Posterior vena cava (tissue), 2 donors: ENCODE data around the gene KCNMB1. TPM values are rescaled to one million over a fixed set of nuclear protein-coding genes. Genes with fewer than 3 reads are reported as not detected.

Experiments used
- DNase-seq: peaks from one replicate; pipeline ENCODE4 v3.0.0-alpha.2; 2020; ENCODE audit warnings: low spot score
- intact Hi-C, 2 donors: fragments of 100-400 bp; cut with DNase I; formaldehyde crosslinking; loops; one replicate each; pipeline versions ENCODE4 v1.14.1 to v1.14.2; 2022 to 2023
- total RNA-seq, 2 donors: library from RNA; stranded (reverse); fragmentation: NEBNext Ultra II Directional; extraction: Animal tissue kit (Norgen Biotek cat#: 25700); gene quantifications; one replicate each; pipeline ENCODE4 v1.2.1, GENCODE V29; 2021
- donor health status: DM: yes; HTN: yes; CAD: no.
- donor health status: DM: yes; HTN: yes; CAD: no.

KCNMB1 gene
- total RNA-seq, 2 donors from 2014 or later: 48.6 to 61.6 TPM

DNA sequence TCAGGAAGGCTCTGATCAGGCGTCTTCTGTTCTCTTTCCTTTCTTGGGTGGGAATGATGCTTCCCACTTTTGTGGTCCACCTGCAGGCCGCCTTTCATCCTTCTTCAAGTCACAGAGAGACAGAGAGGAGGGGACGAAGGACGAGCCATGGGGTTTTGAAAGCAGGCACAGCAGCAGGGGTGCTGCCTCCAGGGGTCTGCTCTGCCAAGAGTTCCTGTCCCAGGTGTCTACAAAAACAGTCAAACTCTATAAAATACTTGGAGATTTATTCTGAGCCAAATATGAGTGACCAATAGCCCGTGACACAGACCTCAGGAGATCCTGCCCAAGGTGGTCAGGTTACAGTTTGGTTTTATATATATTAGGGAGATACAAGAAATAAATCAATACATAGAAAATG lies 57.1 kb downstream of the KCNMB1 start:
- no peak for DNase-seq
- intact Hi-C loops: no loop called here

DNA sequence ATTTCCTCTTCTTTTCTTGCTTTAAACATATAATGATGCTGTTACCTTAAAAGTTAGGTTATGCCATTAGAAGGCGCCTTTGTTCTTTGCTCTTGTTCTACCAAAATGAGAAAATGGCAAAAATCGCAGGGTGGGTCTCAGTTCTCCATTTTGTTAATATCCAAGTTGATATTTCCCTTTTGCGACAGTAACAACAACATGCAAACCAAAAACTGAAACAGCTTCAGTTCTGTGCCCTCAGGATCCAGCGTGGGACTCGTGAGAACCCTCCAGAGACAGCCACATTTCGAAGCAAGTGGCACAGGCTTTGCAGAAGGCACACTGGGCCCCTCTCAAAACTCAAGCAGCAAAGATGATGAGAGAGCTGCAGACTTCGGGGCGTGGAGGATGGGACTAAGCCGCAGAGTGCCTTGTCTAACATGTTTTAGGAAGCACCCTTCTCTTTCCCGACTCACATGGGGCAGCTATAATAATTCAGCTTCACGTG lies 58.6 kb downstream of the KCNMB1 start:
- intact Hi-C loops: no loop called here

DNA sequence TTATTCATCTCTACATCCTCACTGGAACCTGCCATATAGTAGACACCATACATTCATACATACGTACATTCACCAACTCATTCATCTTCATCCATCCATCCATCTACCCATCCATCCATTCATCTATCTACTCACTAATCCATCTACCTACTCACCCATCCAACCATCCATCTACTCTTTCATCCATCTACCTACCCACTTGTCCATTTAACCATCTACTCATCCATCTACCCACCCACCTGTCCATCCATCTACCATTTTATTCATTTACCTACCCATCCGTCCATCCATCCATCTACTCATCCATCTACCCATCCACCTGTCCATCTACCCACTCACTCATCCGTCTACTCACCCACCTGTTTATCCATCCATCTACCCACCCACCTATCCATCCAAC lies 59.6 kb downstream of the KCNMB1 start:
- intact Hi-C loops: loop anchor here in 1 of 2 donors (10.0 kb wide), 1 partner anchor 1985 kb away; no protein-coding TSS in a partner anchor

More for the DNA sequence above, 58.6 kb downstream of the KCNMB1 start:
- no peak for DNase-seq

DNA sequence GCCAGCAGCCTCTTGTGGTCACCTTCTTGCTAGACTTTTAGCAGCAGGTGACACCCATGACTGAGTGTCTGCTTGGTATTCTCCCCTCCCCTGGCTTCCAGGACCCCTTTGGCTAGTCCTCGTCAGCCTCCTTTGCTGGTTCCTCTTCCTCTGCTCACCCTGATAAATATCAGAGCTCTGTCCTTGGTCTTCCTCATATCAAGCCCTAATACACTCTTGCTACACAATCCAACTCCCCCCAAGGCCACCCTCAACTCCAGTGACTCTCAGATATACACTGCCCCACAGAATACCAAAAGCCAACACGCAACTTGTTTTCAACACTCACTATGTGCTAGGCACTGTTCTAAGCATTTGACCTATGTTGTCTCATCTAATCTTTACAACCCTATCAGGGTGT lies 61.3 kb downstream of the KCNMB1 start:
- DNase-seq: no peak
- intact Hi-C loops: loop anchor here in 1 of 2 donors (10.0 kb wide), 1 partner anchor 1987 kb away; no protein-coding TSS in a partner anchor

More for the DNA sequence above, 59.6 kb downstream of the KCNMB1 start:
- DNase-seq: no peak

DNA sequence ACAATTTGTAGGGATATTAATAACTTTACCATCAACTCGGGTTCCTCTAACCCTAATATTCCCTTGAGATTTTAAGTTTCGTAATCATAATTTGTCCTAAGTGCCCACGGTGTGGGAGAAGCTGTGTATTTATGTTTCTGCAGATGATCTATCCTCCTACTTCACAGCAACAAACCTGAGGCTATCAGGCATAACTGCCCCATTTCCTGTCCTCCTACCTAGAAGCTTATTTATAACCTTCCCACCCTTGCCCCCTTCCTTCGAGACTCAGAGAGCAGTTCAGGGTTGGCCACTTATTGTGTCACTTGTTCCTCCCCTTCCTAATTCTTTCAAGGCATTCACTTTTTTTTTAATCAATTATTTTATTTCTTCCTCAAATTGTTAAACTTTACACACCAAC lies 62.0 kb downstream of the KCNMB1 start:
- DNase-seq: no peak
- intact Hi-C loops: loop anchor here in 1 of 2 donors (10.0 kb wide), 1 partner anchor 1988 kb away; no protein-coding TSS in a partner anchor

Other genes starting within 250 kb of the KCNMB1 start
- gene C5orf58, start 156.4 kb downstream of the KCNMB1 start, total RNA-seq: not detected
- 10 to 100 TPM; 19.3 to 25.0 TPM for gene LCP2, start 91.6 kb downstream of the KCNMB1 start, total RNA-seq
- gene KCNIP1, start 114.7 kb upstream of the KCNMB1 start, total RNA-seq: under 1 TPM; 0.79 to 1.00 TPM